HepG2 (cell line): Measurements from ENCODE around the gene RSPRY1. TPM values are rescaled to one million over a fixed set of nuclear protein-coding genes. Genes with fewer than 3 reads are reported as not detected.
A peak's percentile ranks its signal among the peaks of the same experiment; 100 is the strongest.

Source experiments
- ARID4A ChIP-seq: sonication (generic); formaldehyde crosslinking; IDR thresholded peaks from 2 replicates; pipeline ENCODE4 v1.5.0; 2020; ENCODE audit warnings: mild to moderate bottlenecking, missing genetic modification reagents, borderline replicate concordance
- ATF7 ChIP-seq, 2 experiments: fragments of 450-650 bp in 1 of 2; sonication (generic) in 1 of 2; formaldehyde crosslinking in 1 of 2; IDR thresholded peaks; 2 replicates each; pipeline versions ENCODE4 v1.4.0 to v1.6.1; 2016 to 2020; ENCODE audit warnings: antibody characterized with exemption in 1 of 2, mild to moderate bottlenecking in 1 of 2, missing genetic modification reagents in 1 of 2
- BRF2 ChIP-seq: sonication (generic); formaldehyde crosslinking; IDR thresholded peaks from 2 replicates; pipeline ENCODE4 v1.8.1; 2022; ENCODE audit warnings: mild to moderate bottlenecking, missing genetic modification reagents
- GPN1 ChIP-seq: sonication (generic); formaldehyde crosslinking; IDR thresholded peaks from 2 replicates; pipeline ENCODE4 v1.5.1; 2020; ENCODE audit warnings: missing genetic modification reagents, borderline replicate concordance
- MNT ChIP-seq: fragments of 450-650 bp; IDR thresholded peaks from 2 replicates; pipeline ENCODE4 v1.6.1; 2016
- RFX3 ChIP-seq: IDR thresholded peaks from 2 replicates; pipeline ENCODE4 v1.6.1; 2016; ENCODE audit warnings: missing biosample characterization, missing genetic modification reagents
- STAG1 ChIP-seq: sonication (generic); formaldehyde crosslinking; IDR thresholded peaks from 2 replicates; pipeline ENCODE4 v1.4.0; 2020; ENCODE audit warnings: missing genetic modification reagents
- SUZ12 ChIP-seq: fragments of 150-350 bp; IDR thresholded peaks from 2 replicates; pipeline ENCODE4 v1.6.1; 2014; ENCODE audit warnings: low read depth, low read length
- TSC22D2 ChIP-seq: sonication (generic); formaldehyde crosslinking; IDR thresholded peaks from 2 replicates; pipeline ENCODE4 v1.5.1; 2020; ENCODE audit warnings: missing genetic modification reagents, mild to moderate bottlenecking, borderline replicate concordance
- YEATS2 ChIP-seq: sonication (generic); formaldehyde crosslinking; IDR thresholded peaks from 2 replicates; pipeline ENCODE4 v1.4.0; 2020; ENCODE audit warnings: missing genetic modification reagents, borderline replicate concordance
- ZBTB33 ChIP-seq: sonication (generic); formaldehyde crosslinking; IDR thresholded peaks from 2 replicates; pipeline ENCODE4 v1.4.0; 2020; ENCODE audit warnings: missing genetic modification reagents
- ZNF207 ChIP-seq: fragments of 450-650 bp; IDR thresholded peaks from 2 replicates; pipeline ENCODE4 v1.6.1; 2016; ENCODE audit warnings: antibody characterized with exemption, borderline replicate concordance
- ZNF34 ChIP-seq: sonication (generic); formaldehyde crosslinking; IDR thresholded peaks from 2 replicates; pipeline ENCODE4 v1.4.0; 2020; ENCODE audit warnings: mild to moderate bottlenecking, missing genetic modification reagents, borderline replicate concordance
- ZNF574 ChIP-seq: sonication (generic); formaldehyde crosslinking; IDR thresholded peaks from 2 replicates; pipeline ENCODE4 v1.4.0; 2020; ENCODE audit warnings: missing genetic modification reagents
- polyA plus RNA-seq, 8 experiments: library from polyadenylated mRNA; depleted of rRNA in 3 of 8; stranded (reverse) in 7 of 8; unstranded in 1 of 8; fragments of >200 nt; fragmentation: Illumina TruSeq in 4 of 8; extraction: Trizol in 4 of 8; gene quantifications; 2 replicates each; pipeline versions ENCODE4 v1.2.1 to v1.2.3, GENCODE V29; 2011 to 2016; ENCODE audit warnings: low read depth in 4 of 8, missing spikeins in 1 of 8, mixed read lengths in 1 of 8; ENCODE audit not compliant: insufficient read depth in 1 of 8
- total RNA-seq, 5 experiments: library from RNA; depleted of rRNA; stranded (reverse); fragments of >200 nt; fragmentation: Illumina TruSeq; extraction: Trizol; gene quantifications; 2 replicates each; pipeline ENCODE4 v1.2.3, GENCODE V29; 2016; ENCODE audit warnings: low read depth in 1 of 5

Gene RSPRY1
- total and polyA plus RNA-seq, 2 of the 13 experiments (the other 11 are each of a cell fraction or from before 2014, with no cell fraction given), result 53.4 to 61.0 TPM

GRCh38 chr16:57284209-57284951 is 98.3 kb downstream of the RSPRY1 start, which contains the start of gene PLLP (continued):
- TF ChIP-seq ARID4A (peak; percentile 87), GPN1 (CRISPR knock-in tag) (no peak; the same call in 1 of the 2 replicates), ZNF34 (CRISPR knock-in tag) (0 out of 2 replicates have a peak, but pooled peaks have one; percentile 69), STAG1 (CRISPR knock-in tag) (no peak; the same call in 1 of the 2 replicates), RFX3 (CRISPR knock-in tag) (no peak), SUZ12 (no peak), MNT (no peak), ATF7 (IDR thresholded peaks at IDR 0.05) (no peak), ATF7 (CRISPR knock-in tag; IDR thresholded peaks at IDR 0.05) (peak; percentile 80; the same call in 1 of the 2 replicates), ZBTB33 (CRISPR knock-in tag) (0 out of 2 replicates have a peak, but pooled peaks have one; percentile 46), ZNF574 (peak; percentile 88), ZNF207 (no peak), TSC22D2 (CRISPR knock-in tag) (peak; percentile 55; the same call in 1 of the 2 replicates), BRF2 (CRISPR knock-in tag) (peak; percentile 99), YEATS2 (no peak)
